Endothelial cell (in vitro differentiated cells): ENCODE measurements around the gene GSTT4. TPM values are rescaled to one million over a fixed set of nuclear protein-coding genes. Genes with fewer than 3 reads are reported as not detected.

Source experiments
- DNase-seq: peaks from one replicate; pipeline ENCODE4 v3.0.0; 2021; ENCODE audit warnings: low spot score
- H3K27ac Mint-ChIP-seq: one replicate; pipeline ENCODE4 v1.8.0; 2021; ENCODE audit warnings: mixed read lengths, inconsistent platforms; ENCODE audit not compliant: unreplicated experiment
- H3K27me3 Mint-ChIP-seq: one replicate; pipeline ENCODE4 v1.8.0; 2021; ENCODE audit warnings: mild to moderate bottlenecking, moderate library complexity, mixed read lengths, inconsistent platforms; ENCODE audit not compliant: unreplicated experiment
- H3K36me3 Mint-ChIP-seq: one replicate; pipeline ENCODE4 v1.8.0; 2021; ENCODE audit warnings: mild to moderate bottlenecking, low read depth, mixed read lengths, inconsistent platforms; ENCODE audit not compliant: unreplicated experiment
- H3K4me1 Mint-ChIP-seq: one replicate; pipeline ENCODE4 v1.8.0; 2021; ENCODE audit warnings: mild to moderate bottlenecking, mixed read lengths, inconsistent platforms; ENCODE audit not compliant: unreplicated experiment
- H3K4me3 Mint-ChIP-seq: one replicate; pipeline ENCODE4 v1.8.0; 2021; ENCODE audit warnings: mild to moderate bottlenecking, mixed read lengths, inconsistent platforms; ENCODE audit not compliant: unreplicated experiment
- H3K9me3 Mint-ChIP-seq: one replicate; pipeline ENCODE4 v1.8.0; 2021; ENCODE audit warnings: mixed read lengths, inconsistent platforms; ENCODE audit not compliant: unreplicated experiment
- CTCF ChIP-seq: fragments of 200-600 bp; sonication (generic); IDR thresholded peaks from one replicate; pipeline ENCODE4 v1.5.0; 2021; ENCODE audit warnings: antibody characterized with exemption; ENCODE audit not compliant: unreplicated experiment
- total RNA-seq: library from RNA; stranded (reverse); fragmentation: NEBNext Ultra II Directional; extraction: Animal tissue kit (Norgen Biotek cat#: 25700); gene quantifications from one replicate; pipeline ENCODE4 v1.2.1, GENCODE V29; 2021; ENCODE audit not compliant: unreplicated experiment

The GSTT4 gene
- total RNA-seq, 1 donor from 2014 or later, result not detected

DNA sequence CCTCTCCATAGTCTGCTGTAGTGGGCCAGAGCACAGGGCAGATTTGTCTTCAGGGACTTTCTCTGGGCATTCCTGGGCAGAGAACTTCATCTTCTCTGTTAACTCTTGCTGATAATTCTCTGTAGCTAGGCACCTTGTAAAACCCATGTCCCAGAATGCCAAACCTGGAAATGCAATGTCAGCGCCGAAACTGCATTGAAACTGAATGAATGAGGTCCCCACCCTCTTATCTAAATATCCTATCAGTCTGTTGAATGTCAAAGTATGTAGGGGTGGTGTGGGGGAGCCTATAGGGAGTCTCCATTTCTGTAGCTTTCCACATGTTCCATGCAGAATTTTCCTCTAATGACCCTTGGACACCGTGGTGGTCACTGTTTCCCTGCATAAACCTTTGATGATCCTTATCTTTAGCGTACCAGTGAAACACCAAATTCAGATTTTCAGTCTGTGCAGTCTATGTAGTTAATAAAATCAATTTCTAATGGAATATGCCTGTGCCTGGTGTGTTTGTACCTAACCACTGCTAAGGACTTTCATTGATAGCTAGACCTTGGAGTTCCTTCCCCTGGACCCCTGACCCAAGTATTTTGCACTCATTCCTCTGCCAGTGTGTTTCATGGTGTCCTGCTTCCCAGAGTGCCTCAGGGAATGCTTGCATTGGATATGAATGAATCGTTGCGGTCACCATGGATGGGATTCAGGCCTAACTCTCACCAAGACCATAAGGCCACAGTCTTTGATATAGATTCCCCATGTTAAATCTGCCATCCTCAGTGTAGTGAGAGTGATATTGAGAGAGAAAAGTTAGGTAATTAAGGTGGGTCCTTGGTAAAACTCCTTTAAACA lies 3.4 kb upstream of the GSTT4 start:
- no peaks in the 10 kb centered on the region for H3K9me3 Mint-ChIP-seq
- H3K27me3 Mint-ChIP-seq, result peaks cover 11% of the 10 kb centered on the region
- no peak overlapping the region for H3K27ac Mint-ChIP-seq
- no peak for TF ChIP-seq CTCF
- no peak for DNase-seq
- no peak overlapping the region for H3K4me3 Mint-ChIP-seq
- peaks cover 7% of the 10 kb centered on the region for H3K36me3 Mint-ChIP-seq
- peaks cover 39% of the 10 kb centered on the region for H3K4me1 Mint-ChIP-seq

DNA sequence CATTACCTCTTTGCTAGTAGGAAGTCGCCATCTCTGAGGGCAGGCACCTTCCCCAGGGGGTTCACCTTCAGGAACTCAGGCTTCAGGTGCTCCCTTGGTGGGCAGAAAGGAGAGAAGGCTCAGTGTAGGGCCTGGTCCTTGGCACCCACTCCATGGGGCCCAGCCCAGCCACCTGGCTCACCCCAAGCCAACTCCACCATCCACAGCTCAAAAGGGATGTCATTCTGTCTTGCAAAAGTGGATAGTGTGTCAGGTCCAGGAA lies 2.7 kb upstream of the GSTT4 start:
- no peak for TF ChIP-seq CTCF
- peaks cover 7% of the 10 kb centered on the region for H3K36me3 Mint-ChIP-seq
- H3K27ac Mint-ChIP-seq, result no peak overlapping the region
- H3K4me1 Mint-ChIP-seq, result peaks cover 43% of the 10 kb centered on the region
- peaks cover 15% of the 10 kb centered on the region for H3K27me3 Mint-ChIP-seq
- DNase-seq, result no peak
- H3K4me3 Mint-ChIP-seq, result no peak overlapping the region
- H3K9me3 Mint-ChIP-seq, result no peaks in the 10 kb centered on the region

GRCh38 chr22:24007253-24008021 lies 2.2 kb upstream of the GSTT4 start:
- no peaks in the 10 kb centered on the region for H3K9me3 Mint-ChIP-seq
- H3K27me3 Mint-ChIP-seq, result peaks cover 15% of the 10 kb centered on the region
- DNase-seq, result no peak
- peaks cover 7% of the 10 kb centered on the region for H3K36me3 Mint-ChIP-seq
- TF ChIP-seq CTCF, result no peak
- no peak overlapping the region for H3K27ac Mint-ChIP-seq
- peaks cover 42% of the 10 kb centered on the region for H3K4me1 Mint-ChIP-seq
- no peak overlapping the region for H3K4me3 Mint-ChIP-seq

- H3K9me3 Mint-ChIP-seq, result no peaks in the 10 kb centered on the region
- peaks cover 7% of the 10 kb centered on the region for H3K36me3 Mint-ChIP-seq
- DNase-seq, result no peak
- H3K27ac Mint-ChIP-seq, result no peak overlapping the region
- H3K4me1 Mint-ChIP-seq, result peaks cover 40% of the 10 kb centered on the region
- H3K27me3 Mint-ChIP-seq, result peaks cover 20% of the 10 kb centered on the region
- no peak for TF ChIP-seq CTCF
- peak overlapping the region; percentile 26 for H3K4me3 Mint-ChIP-seq
Measured at GRCh38 chr22:24006914-24007214, 1.6 kb upstream of the GSTT4 start.
